Measurements from ENCODE around the gene COL9A1.

DNA sequence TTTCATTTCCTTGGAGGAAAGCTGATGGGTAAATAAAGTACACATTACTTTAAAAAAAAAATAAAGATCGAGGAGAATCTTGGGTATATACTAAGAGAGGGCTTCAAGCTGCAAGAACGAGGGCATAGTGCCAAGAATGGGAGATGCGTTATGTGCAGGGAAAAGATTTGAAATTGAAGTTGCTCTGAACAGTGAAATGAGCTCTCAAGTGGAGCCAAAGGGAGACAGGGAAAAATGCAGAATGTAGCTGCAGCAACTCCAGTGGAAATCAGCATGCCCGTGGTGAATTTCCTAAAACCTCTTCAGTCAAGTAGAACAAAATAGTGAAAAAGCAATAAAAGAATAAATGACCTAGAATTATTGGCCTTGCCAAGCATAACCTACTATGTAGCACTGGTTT is 11.4 kb upstream of the COL9A1 start:
- TF ChIP-seq, protein P1, sequence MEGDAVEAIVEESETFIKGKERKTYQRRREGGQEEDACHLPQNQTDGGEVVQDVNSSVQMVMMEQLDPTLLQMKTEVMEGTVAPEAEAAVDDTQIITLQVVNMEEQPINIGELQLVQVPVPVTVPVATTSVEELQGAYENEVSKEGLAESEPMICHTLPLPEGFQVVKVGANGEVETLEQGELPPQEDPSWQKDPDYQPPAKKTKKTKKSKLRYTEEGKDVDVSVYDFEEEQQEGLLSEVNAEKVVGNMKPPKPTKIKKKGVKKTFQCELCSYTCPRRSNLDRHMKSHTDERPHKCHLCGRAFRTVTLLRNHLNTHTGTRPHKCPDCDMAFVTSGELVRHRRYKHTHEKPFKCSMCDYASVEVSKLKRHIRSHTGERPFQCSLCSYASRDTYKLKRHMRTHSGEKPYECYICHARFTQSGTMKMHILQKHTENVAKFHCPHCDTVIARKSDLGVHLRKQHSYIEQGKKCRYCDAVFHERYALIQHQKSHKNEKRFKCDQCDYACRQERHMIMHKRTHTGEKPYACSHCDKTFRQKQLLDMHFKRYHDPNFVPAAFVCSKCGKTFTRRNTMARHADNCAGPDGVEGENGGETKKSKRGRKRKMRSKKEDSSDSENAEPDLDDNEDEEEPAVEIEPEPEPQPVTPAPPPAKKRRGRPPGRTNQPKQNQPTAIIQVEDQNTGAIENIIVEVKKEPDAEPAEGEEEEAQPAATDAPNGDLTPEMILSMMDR (IDR thresholded peaks at IDR 0.05; ENCODE audit: borderline replicate concordance, extremely low read depth, low read length, poor library complexity, severe bottlenecking): no peak
- no peak for TF ChIP-seq EZH2 (IDR thresholded peaks at IDR 0.05; ENCODE audit: borderline replicate concordance, low read depth, low read length, severe bottlenecking)
